Type B pancreatic cell (in vitro differentiated cells): ENCODE measurements around the gene KRTAP5-9. TPM values are rescaled to one million over a fixed set of nuclear protein-coding genes. Genes with fewer than 3 reads are reported as not detected.
A peak's percentile ranks its signal among the peaks of the same experiment; 100 is the strongest.
"Not testable (repeated sequence)": the region's sequence is repeated elsewhere in the genome, so short reads cannot be mapped to it uniquely, and the experiment has no call there.

Experiments used
- DNase-seq: peaks from one replicate; pipeline ENCODE4 v3.0.0; 2021; ENCODE audit warnings: mixed read lengths; ENCODE audit not compliant: unreplicated experiment; ENCODE audit errors: extremely low spot score
- H3K27ac Mint-ChIP-seq: 2 replicates; pipeline ENCODE4 v1.8.0; 2021; ENCODE audit warnings: mild to moderate bottlenecking, mixed read lengths
- H3K27me3 Mint-ChIP-seq: 2 replicates; pipeline ENCODE4 v1.8.0; 2021; ENCODE audit warnings: mixed read lengths
- H3K36me3 Mint-ChIP-seq: 2 replicates; pipeline ENCODE4 v1.8.0; 2021; ENCODE audit warnings: mixed read lengths
- H3K4me1 Mint-ChIP-seq: one replicate; pipeline ENCODE4 v1.8.0; 2021; ENCODE audit warnings: mixed read lengths; ENCODE audit not compliant: unreplicated experiment
- H3K4me3 Mint-ChIP-seq: 2 replicates; pipeline ENCODE4 v1.8.0; 2021; ENCODE audit warnings: mild to moderate bottlenecking, mixed read lengths
- H3K9me3 Mint-ChIP-seq: 2 replicates; pipeline ENCODE4 v1.8.0; 2021; ENCODE audit warnings: mixed read lengths
- total RNA-seq: library from RNA; stranded (reverse); gene quantifications from 2 replicates; pipeline ENCODE4 v1.2.1, GENCODE V29; 2021; ENCODE audit warnings: low replicate concordance
- TF ChIP-seq, protein P1 (sequence below): fragments of 200-600 bp; sonication (generic); conservative IDR thresholded peaks from 2 replicates; pipeline ENCODE4 v1.5.0; 2021; ENCODE audit warnings: antibody characterized with exemption, mild to moderate bottlenecking

Gene KRTAP5-9
- total RNA-seq, 1 donor from 2014 or later = 0.43 TPM

DNA sequence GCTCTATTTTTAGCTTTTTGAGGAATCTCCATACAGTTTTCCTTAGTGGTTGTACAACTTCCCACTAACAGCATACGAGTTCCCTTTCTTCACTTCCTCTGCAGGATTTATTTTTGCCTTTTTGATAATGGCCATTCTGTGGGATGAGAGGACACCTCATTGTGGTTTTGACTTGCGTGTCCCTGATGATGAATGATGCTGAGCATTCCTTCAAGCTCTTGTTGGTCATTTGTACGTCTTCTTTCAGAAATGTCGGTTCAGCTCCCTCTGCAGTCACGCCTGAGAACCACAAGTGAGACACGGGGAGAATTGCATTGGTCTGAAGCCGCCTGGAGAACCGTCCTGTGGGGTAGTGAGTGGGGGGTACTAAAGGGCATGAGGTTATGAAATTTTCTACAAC lies 15.2 kb downstream of the KRTAP5-9 start:
- Mint-ChIP-seq H3K9me3 (peaks cover 5% of the 10 kb centered on the region), H3K36me3 (no peaks in the 10 kb centered on the region), H3K27ac (no peak overlapping the region), H3K4me1 (peaks cover 30% of the 10 kb centered on the region), H3K4me3 (no peak overlapping the region), H3K27me3 (peaks cover 24% of the 10 kb centered on the region)
- no peak for DNase-seq
- TF ChIP-seq, protein P1, sequence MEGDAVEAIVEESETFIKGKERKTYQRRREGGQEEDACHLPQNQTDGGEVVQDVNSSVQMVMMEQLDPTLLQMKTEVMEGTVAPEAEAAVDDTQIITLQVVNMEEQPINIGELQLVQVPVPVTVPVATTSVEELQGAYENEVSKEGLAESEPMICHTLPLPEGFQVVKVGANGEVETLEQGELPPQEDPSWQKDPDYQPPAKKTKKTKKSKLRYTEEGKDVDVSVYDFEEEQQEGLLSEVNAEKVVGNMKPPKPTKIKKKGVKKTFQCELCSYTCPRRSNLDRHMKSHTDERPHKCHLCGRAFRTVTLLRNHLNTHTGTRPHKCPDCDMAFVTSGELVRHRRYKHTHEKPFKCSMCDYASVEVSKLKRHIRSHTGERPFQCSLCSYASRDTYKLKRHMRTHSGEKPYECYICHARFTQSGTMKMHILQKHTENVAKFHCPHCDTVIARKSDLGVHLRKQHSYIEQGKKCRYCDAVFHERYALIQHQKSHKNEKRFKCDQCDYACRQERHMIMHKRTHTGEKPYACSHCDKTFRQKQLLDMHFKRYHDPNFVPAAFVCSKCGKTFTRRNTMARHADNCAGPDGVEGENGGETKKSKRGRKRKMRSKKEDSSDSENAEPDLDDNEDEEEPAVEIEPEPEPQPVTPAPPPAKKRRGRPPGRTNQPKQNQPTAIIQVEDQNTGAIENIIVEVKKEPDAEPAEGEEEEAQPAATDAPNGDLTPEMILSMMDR = peak; percentile 63

- no peak for DNase-seq
- Mint-ChIP-seq H3K4me1 (peaks cover 30% of the 10 kb centered on the region), H3K4me3 (no peak overlapping the region), H3K36me3 (no peaks in the 10 kb centered on the region), H3K27ac (no peak overlapping the region), H3K9me3 (peaks cover 5% of the 10 kb centered on the region), H3K27me3 (peaks cover 24% of the 10 kb centered on the region)
- TF ChIP-seq, protein P1 = no peak
Measured at GRCh38 chr11:71564430-71564829, 16.2 kb downstream of the KRTAP5-9 start.

DNA sequence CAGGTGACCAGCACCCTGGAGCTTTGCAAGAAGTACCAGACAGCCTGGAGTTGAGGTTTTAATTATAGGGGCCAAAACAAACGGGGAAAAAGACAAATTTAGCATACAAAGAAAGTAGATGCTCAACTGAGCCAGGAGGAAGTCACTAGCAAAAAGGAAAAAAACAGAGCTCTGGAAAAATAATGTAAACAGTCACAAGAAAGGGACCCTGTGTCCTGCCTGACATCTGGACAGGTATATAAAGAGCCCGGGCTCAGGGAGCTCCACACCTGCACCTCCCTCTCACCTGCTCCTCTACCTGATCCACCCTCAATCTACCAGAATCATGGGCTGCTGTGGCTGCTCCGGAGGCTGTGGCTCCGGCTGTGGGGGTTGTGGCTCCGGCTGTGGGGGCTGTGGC lies 17.0 kb downstream of the KRTAP5-9 start, which contains the start of gene KRTAP5-10:
Gene KRTAP5-10 (plus strand): TSS at position 301 of the 400 bp plus-strand sequence. CDS start 25 bp downstream, at position 326.
- Mint-ChIP-seq H3K27ac (no peak within 1 kb of the TSS), H3K27me3 (peaks cover 24% of the 10 kb centered on the region)

DNA sequence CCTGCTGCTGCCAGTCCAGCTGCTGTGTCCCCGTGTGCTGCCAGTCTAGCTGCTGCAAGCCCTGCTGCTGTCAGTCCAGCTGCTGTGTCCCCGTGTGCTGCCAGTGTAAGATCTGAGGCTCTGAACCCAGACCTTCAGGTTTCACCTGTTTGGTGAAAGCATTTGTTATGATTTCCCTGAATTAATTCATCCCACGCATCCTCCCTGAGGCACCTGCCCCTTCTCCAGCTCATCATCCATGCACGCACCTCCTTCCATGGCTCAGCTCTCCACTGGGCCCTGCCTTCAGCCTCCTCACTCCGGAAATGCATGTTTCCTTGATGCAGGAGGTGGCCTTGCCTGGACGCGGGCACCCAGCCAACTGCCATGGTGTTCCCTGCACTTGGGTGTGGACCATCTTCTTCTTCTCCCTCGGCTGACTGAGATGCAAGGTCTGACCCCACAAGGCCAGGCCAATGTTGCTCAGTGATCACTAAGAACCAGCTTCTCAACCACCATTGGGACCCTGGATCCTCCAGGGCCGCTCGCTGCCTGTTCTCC lies 17.9 kb downstream of the KRTAP5-9 start:
- Mint-ChIP-seq H3K36me3 (no peaks in the 10 kb centered on the region), H3K9me3 (peaks cover 5% of the 10 kb centered on the region), H3K27ac (no peak overlapping the region), H3K4me1 (peaks cover 35% of the 10 kb centered on the region), H3K4me3 (no peak overlapping the region), H3K27me3 (peaks cover 26% of the 10 kb centered on the region)
- no peak for DNase-seq
- TF ChIP-seq, protein P1 = no peak

More for the DNA sequence above, 17.0 kb downstream of the KRTAP5-9 start, which contains the start of gene KRTAP5-10:
- Mint-ChIP-seq H3K4me1 (peaks cover 30% of the 10 kb centered on the region), H3K36me3 (no peaks in the 10 kb centered on the region), H3K9me3 (peaks cover 5% of the 10 kb centered on the region), H3K4me3 (peak within 1 kb of the TSS; percentile 15)
- TF ChIP-seq, protein P1 = no peak
- no peak for DNase-seq

DNA sequence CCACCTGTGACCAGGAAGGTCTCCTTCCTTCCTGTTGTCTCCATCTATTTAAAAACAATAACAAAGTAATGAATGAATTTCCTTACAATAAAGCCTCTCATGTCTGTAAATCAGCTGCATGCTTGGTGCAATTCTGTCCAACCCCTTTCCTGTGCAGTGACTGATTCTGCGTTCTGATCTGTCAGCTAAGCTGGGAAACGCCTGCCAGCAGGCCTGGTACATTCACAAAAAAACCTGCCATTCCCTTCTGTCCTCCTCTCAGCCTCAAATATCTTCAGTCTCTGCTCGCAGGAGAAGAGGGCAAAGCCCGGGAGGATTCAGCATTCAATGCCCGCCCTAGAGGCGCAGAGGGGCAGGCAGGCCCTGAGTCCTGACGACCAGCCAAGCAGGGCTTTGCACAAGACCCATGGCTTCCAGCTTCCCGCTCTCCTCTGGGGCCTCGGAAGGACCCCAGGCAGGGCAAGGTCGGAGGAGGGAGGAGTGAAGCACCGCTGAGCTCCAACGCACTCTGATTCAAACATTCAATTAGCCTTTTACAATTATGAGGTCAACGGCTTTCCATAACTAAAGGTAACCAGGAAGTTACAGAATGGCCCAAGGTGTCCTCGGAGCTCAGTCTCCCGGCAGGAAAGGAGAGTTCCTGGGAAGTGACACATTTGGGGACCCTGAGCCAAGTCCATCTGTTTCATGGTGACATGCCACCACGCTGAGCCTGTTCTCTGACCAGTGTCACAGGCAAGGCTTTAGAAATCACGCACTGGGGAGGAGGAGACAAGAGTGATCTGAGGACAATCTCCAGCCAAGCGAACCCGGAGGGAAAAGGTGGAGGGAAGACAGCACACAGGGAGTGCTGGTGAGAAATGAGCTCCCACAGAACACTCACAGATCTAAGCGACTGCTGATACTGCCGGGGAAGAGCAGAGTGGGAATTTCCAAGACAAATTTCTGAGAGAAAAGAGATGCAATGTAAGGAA lies 18.7 kb downstream of the KRTAP5-9 start:
- peak overlapping the region; percentile 40 for H3K27ac Mint-ChIP-seq
- H3K27me3 Mint-ChIP-seq = peaks cover 22% of the 10 kb centered on the region
- H3K4me3 Mint-ChIP-seq, H3K36me3 Mint-ChIP-seq, H3K9me3 Mint-ChIP-seq, DNase-seq: not testable (repeated sequence)
- peaks cover 35% of the 10 kb centered on the region for H3K4me1 Mint-ChIP-seq

- H3K36me3 Mint-ChIP-seq, H3K4me3 Mint-ChIP-seq, DNase-seq, H3K9me3 Mint-ChIP-seq: not testable (repeated sequence)
- Mint-ChIP-seq H3K27ac (peak overlapping the region; percentile 40), H3K27me3 (peaks cover 22% of the 10 kb centered on the region), H3K4me1 (peaks cover 35% of the 10 kb centered on the region)
Measured at GRCh38 chr11:71567633-71568032, 19.4 kb downstream of the KRTAP5-9 start.
